ENCODE measurements around the gene EDIL3.

Gene EDIL3

GRCh38 chr5:83924891-83925290 is 459.8 kb downstream of the EDIL3 start:
- TF ChIP-seq CTCF (IDR thresholded peaks at IDR 0.05; ENCODE audit: control extremely low read depth, extremely low read depth, low read depth, missing control alignments), result no peak
- ChIA-PET POLR2A (no interaction called here), CTCF (interaction anchor here (1.3 to 7.2 kb wide), 3 partner anchors 11 to 26 kb away, joined by 3 to 64 read pairs (median 3); no protein-coding TSS in a partner anchor)
- DNase-seq (ENCODE audit: extremely low spot score), result no peak

DNA sequence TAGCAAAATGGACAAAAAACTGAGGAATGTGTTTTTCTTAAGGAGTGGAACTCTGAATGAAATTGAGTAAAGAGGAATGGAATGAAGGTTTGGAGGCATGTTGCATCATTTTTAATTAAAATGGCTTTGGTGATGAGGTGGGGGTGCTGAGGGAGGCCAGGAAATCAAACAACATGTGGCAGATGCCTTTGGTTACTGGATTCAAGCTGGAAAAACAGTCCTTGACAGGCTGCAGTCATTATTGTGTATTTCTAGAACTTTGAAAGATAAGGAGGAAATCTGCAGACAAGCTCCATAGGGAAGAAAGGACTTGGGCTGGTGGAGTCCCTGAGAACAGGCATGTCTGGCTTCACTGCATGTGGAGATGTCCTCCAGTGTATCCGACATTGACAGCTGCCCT is 460.5 kb downstream of the EDIL3 start:
- no peak for DNase-seq (ENCODE audit: extremely low spot score)
- TF ChIP-seq CTCF (IDR thresholded peaks at IDR 0.05; ENCODE audit: control extremely low read depth, extremely low read depth, low read depth, missing control alignments), result no peak
- ChIA-PET POLR2A (no interaction called here), CTCF (interaction anchor here (1.3 to 7.2 kb wide), 3 partner anchors 10 to 26 kb away, joined by 3 to 64 read pairs (median 3); no protein-coding TSS in a partner anchor)

GRCh38 chr5:83922699-83923098 is 462.0 kb downstream of the EDIL3 start:
- no peak for TF ChIP-seq CTCF (IDR thresholded peaks at IDR 0.05; ENCODE audit: control extremely low read depth, extremely low read depth, low read depth, missing control alignments)
- CTCF ChIA-PET, result interaction anchor here (1.1 to 1.5 kb wide), 2 partner anchors 10 to 16 kb away, joined by 3 read pairs; no protein-coding TSS in a partner anchor
- DNase-seq (ENCODE audit: extremely low spot score), result no peak
- POLR2A ChIA-PET, result no interaction called here

- DNase-seq (ENCODE audit: extremely low spot score), result no peak
- TF ChIP-seq CTCF (IDR thresholded peaks at IDR 0.05; ENCODE audit: control extremely low read depth, extremely low read depth, low read depth, missing control alignments), result no peak
- ChIA-PET POLR2A (no interaction called here), CTCF (interaction anchor here (1.5 kb wide), 1 partner anchor 11 kb away, joined by 3 read pairs; no protein-coding TSS in a partner anchor)
Measured at GRCh38 chr5:83921666-83922193, 462.9 kb downstream of the EDIL3 start.

- DNase-seq (ENCODE audit: extremely low spot score), result no peak
- CTCF ChIA-PET, result interaction anchor here (1.3 to 1.7 kb wide), 2 partner anchors 8 to 9 kb away, joined by 3 to 4 read pairs; no protein-coding TSS in a partner anchor
- no peak for TF ChIP-seq CTCF (IDR thresholded peaks at IDR 0.05; ENCODE audit: control extremely low read depth, extremely low read depth, low read depth, missing control alignments)
- POLR2A ChIA-PET, result no interaction called here
Measured at GRCh38 chr5:83919071-83920041, 465.3 kb downstream of the EDIL3 start.

DNA sequence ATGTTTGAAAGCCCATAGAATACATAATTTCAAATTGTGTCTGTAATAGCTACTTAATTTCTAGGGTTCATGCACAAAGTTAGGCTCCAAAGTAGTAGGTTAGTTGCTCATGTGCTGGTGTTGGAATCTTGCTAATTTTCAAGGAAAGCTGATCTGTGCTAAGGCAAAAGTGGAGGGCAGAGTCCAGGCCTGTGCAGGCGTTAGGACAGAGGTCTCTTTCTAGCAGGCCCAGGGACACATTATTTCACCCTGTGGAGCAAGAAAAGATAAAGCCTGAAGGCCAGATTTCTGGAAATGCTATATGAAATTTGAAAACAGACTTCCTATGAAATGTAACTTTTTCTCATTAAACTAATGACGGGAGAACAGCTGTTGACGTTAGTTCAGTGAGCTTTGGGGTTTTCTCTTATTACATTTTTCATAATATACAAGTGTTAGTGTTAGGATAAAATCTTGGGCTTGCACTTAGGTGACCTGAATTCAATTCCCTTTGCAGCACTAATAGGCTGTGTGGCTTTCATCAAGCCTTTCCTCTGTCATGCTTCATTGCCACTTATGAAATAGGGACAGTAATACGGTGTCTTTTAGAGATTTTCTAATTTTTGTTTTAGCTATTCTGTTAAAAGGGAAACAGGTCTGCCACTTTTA is 467.3 kb downstream of the EDIL3 start:
- no peak for DNase-seq (ENCODE audit: extremely low spot score)
- no peak for TF ChIP-seq CTCF (IDR thresholded peaks at IDR 0.05; ENCODE audit: control extremely low read depth, extremely low read depth, low read depth, missing control alignments)
- POLR2A ChIA-PET, result no interaction called here
- CTCF ChIA-PET, result interaction anchor here (8.1 kb wide), 1 partner anchor 10 kb away, joined by 64 read pairs; no protein-coding TSS in a partner anchor
